NCI-H82 treated with DMSO at 0.1 percent for 48 hours (cell line): ENCODE measurements around the gene PEX19.
"Not testable (repeated sequence)": the region's sequence is repeated elsewhere in the genome, so short reads cannot be mapped to it uniquely, and the experiment has no call there.

Source experiments
- DNase-seq: peaks from one replicate; lab custom pipeline; 2025; ENCODE audit not compliant: unreplicated experiment; lab: John Stamatoyannopoulos, UW

The PEX19 gene, protein sequence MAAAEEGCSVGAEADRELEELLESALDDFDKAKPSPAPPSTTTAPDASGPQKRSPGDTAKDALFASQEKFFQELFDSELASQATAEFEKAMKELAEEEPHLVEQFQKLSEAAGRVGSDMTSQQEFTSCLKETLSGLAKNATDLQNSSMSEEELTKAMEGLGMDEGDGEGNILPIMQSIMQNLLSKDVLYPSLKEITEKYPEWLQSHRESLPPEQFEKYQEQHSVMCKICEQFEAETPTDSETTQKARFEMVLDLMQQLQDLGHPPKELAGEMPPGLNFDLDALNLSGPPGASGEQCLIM

DNA sequence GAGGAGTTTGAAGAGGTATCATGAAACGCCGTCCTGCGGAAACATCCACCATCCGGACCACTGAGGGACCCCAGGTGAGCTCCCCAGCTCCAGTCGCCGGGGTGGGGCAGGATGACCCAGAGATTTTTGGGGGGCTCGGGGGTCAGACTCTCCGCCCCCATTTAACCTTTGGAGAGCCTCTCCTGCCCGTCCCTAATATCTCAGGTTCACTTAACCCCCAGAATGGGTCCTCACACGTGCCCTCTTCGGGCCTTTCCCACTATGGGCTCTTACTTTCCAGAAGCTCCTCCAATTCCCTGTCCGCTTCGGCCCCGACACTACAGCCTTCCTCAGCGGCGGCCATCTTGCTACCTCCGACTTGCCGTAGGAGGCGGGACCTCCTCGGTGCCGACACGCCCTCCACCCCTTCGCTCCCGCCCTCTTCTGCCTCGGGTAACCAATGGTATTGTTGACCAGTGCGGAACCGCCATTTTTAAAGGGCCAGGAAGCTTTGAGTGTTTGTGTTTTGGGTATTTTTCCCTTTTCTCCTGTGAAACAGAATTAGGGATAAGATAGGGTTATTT, at the start of gene PEX19:
Gene PEX19 (minus strand): TSS at position 352 of the 563 bp plus-strand sequence. CDS start 9 bp downstream, at position 343.
- DNase-seq: peak; percentile 79

DNA sequence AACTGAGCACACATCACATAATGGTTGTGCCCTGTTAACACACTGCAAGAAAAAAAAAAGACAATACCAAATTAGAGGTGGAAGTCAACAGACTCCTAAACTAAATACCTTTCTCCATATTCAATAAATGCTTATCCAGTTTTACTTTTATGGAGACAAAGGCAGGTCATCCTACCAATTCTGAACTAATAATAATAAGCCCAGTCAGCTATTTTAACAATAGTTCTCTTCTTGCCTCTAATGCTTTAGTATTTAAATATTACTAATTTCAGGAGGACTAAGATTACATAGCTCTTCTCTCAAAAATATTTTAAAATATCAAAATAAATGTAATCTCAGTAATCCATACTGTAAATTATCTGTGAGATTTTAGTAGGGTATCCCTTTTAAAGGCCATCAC, 47.6 kb upstream of the PEX19 start:
- no peak for DNase-seq

DNA sequence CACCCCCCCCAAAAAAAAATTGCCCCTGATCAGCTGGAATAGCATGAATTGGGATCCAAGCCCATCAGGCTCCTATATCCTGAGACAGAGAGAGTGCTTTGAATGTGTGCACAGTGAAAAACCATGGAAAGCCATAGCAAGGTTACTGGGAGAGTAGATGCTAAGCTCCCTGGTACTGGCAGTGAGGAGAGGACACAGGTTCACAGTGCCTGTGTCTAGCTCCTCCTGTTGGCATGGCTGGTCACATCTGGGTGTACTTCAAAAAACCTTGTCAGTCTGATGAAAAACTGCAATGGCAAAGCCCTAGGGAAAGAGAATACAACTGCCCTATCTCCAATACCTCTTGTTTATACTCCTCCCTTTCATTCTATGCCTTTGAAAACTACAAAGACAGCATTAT, 45.2 kb upstream of the PEX19 start:
- no peak for DNase-seq

DNA sequence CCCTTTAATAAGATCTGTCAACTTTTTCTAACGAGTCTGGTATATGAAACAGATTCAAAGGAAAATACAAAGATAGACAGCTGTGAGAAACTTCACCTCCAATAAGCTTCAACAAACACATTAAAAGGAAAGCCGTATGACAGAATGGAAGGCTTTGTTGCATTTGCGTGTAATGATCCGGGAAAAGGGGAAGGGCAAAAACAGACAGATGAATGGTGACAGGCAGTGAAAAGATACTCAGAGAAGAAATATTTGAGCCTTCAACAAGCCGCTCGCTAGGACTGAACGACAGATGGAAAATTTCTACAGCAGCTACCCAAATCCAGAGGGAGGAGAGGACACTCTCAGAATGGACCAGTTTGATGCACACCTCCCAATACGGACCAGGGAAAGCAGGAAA, 43.3 kb upstream of the PEX19 start:
- no peak for DNase-seq

DNA sequence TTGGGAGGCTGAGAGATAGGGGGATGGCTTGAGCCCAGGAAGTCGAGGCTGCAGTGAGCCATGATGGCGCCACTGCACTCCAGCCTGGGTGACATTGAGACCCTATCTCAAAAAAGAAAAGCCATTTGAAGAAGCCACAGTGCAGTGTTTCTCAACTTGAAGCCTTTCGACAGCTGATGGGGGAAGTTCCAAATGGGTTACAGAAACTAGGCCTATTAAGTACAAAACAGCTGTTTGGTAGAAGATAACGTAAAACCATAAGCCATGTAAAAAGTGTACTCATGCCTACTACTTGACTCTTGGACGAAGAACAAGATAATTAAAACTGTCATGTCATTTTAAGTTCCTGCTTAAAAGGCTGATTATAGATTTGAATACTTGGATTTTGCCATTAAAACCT, 41.5 kb upstream of the PEX19 start:
- DNase-seq: no peak

DNA sequence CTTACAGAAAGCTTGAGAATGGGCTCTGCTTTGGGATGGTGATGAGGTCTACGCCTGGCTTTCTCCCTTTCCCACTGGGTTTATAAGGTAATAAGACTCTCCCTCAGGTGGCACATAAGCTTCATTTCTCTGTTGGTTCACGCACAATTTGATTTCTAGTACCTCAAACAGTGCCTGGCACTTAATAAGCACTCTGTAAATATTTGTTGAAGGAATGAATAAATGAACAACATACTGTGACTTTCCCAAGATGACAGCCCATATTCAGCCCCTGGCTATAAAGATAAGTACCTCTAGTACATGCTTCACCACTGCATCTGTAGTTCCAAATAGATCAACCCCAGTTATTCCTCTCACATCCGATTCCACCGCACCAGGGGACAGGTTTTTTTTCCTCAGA, 40.3 kb upstream of the PEX19 start:
- DNase-seq: no peak

DNA sequence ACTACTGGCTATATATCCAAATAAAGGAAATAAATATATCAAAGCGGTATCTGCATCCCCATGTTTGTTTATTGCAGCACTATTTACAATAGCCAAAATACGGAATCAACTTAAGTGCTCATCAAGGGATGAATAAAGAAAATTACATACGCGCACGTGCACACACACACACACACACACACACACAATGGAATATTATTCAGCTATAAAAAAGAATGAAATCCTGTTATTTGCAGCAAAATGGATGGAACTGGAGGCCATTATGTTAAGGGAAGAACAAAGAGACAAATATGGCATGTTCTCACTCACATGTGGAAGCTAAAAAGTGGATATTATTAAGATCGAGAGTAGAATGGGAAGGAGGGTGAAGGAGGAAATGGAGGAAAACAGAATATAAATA, 37.9 kb upstream of the PEX19 start:
- no peak for DNase-seq

DNA sequence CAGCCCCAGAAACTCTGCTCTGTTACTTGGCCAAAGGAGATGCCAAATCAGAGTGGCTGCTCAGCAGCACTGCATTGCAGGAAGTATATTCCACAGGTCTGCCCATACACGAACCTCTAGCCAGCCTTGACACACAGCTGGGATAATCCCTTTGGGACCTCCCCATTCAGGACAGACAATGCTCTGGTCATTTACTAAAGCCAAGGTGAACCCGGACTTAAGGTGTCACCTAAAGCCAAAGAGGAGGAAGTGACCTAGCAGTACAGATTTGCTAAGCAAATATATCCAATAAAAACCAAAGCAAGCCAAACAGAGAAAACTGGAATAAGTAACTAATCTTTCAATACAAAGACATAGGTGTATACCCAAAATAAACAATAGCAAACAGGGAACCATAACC, 30.4 kb upstream of the PEX19 start:
- no peak for DNase-seq

DNA sequence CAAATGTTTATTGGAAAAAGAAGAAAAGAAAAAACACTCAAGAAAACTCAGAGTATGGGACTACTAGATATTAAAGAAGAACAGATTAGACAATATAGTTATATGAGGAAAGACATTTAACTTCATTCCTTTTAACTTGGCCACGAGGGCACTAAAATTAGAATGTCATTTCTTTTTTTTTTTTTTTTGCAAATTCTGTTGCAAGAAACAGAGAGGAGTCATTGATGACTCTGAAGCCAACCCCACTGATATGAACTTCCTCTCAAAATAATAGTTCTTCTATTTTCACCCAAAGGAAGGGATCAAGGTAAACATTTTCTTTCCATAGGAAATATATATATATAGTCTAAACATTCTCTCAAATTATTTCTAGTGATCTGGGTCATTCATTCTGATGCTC, 24.6 kb upstream of the PEX19 start:
- no peak for DNase-seq

DNA sequence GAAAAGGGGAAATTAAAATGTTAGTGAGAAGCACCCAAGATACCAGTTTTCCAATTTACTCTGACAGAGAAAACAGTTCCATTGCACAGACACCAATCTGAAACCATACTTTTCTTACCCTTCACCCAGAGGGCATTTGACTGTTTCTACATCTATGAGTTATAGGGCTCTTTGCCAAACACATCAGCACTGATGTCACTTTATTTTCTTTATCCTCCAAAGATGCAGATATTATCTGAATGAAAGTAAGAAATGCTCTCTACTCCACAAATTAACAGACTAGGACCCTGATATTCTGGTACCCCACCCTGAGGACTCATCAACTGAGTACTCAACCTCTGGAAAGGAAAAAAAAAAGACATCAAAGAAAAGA, 24.2 kb upstream of the PEX19 start:
- no peak for DNase-seq

DNA sequence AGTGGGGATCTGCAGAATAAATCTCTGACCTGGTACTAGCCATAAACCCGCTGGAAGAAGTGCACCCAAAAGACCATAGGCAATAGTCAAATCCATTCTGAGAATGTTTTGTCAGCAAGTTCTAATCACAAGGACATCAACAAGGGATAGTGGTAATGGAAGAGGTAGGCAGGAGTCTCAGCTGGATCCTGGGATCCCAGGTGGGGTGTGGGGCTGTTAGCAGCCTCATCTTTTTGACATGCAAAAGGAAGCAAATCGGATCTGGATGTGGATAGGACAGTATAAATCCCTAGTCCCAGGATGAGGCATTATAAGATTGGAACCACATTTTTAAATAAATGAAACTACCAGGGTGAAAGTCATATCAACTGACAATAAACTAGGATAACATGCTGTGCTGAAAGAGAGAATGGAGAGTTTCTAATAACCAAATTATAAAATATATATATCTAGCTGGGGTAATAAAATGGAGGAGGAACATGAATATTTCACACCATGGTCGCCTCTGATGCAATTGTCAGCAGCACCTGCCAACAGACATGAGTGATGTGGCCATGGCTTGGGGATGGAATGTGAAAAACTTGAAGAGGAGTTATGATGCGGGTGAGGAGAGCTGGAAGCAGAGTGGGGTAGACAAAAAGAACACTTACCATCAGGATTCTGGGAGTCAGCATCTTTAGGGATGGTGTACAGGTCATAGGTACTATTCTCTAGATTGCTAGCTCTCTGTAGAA, 23.7 kb upstream of the PEX19 start:
- DNase-seq: no peak

DNA sequence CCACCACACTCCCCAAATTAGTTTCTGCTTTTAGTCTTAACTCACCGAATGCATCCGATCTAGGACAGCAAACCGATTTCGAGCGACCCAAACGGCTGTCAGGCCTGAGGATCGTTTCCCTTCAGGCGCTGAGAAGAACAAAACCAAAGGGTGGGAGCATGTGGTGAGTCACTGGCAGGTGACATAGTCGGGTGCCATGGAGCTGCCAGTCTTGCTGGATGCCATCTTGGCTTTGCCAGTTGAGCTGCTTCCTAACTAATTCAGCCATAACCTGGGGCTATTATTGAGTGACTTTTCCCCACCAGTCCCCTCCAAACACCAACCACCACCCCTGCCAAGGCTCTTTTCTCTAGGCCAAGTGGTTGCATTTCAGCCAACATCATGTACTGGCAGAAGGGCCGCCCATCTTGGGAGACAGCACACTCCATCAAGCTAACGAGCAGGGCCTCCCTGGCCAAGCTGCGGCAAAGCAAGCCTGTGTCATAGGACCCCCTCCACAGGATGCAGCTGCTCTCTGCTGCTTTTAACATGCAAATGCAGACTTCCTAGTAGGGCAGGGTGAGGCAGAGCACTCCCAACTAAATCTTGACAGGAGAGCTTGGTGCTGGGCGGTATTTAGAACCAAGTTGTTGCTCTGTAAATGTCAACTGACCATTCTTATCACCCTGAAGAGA, 22.3 kb upstream of the PEX19 start:
- no peak for DNase-seq

DNA sequence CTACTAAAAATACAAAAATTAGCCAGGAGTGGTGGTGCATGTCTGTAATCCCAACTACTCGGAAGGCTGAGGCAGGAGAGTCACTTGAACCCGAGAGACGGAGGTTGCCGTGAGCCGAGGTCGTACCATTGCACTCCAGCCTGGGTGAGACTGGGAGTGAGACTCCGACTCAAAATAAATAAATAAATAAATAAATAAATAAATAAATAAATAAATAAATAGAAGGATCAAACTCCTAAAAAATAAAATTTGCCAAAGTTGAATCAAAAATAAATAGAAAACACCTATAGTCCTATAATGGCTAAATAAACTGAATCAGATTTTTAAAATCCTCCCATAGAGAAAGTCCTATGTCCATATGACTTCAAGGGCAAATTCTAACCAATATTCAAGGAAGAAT, 15.2 kb upstream of the PEX19 start:
- no peak for DNase-seq

DNA sequence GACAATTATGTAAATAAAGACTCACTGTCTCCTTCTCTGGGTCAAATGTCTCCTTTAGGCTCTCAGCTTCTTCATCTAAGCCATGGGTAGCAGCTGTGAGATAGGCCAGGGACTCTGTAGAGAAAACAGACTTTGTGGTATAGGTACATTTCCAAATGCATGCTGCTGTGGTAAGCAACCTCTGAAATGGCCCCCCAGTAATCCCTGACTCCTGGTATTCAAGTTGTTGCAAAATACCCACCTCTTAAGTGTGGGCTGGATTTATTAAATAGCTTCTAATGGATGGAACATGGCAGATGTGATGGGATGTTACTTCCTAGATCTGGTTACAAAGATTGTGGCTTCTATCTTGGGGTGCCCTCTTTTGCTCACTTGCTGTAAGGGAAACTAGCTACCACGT, 11.1 kb upstream of the PEX19 start:
- no peak for DNase-seq

DNA sequence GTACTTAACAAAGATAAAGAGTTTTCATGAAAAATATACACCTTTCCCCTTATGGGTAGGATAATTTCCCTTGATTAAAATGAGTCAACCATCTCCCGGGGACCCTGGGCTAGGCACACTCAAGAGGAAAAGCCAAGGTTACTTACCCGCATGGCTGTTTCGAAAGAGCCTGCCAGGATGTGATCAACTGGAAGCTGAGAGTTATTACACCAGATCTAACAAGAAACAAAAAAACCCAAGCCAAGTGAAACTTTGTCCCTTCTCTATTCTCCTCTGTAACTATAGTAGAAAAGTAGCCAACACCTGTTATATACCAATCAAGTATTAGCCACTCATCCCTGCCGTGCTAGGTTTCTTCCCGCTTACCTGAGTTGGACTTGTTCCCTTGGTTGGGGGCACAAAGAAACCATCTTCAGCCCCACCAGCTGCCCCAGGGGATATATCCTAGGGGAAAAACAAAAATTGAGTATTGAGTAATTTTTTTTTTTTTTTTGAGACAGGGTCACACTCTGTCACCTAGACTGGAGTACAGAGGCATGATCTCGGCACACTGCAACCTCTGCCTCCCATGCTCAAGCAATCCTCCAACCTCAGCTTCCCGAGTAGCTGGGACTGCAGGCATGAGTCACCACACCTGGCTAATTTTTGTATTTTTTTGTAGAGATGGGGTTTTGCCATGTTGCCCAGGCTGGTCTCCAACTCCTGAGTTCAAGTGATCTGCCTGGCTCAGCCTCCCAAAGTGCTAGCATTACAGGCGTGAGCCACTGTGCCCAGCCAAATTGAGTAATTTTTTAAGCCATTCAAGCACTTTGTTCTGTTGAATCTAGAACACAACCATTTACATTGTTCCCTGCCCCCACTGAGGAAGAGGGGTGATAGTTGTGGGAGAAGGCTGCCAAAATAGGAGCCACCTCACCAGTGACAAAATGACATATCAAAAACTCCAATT, 8.4 kb upstream of the PEX19 start:
- no peak for DNase-seq

DNA sequence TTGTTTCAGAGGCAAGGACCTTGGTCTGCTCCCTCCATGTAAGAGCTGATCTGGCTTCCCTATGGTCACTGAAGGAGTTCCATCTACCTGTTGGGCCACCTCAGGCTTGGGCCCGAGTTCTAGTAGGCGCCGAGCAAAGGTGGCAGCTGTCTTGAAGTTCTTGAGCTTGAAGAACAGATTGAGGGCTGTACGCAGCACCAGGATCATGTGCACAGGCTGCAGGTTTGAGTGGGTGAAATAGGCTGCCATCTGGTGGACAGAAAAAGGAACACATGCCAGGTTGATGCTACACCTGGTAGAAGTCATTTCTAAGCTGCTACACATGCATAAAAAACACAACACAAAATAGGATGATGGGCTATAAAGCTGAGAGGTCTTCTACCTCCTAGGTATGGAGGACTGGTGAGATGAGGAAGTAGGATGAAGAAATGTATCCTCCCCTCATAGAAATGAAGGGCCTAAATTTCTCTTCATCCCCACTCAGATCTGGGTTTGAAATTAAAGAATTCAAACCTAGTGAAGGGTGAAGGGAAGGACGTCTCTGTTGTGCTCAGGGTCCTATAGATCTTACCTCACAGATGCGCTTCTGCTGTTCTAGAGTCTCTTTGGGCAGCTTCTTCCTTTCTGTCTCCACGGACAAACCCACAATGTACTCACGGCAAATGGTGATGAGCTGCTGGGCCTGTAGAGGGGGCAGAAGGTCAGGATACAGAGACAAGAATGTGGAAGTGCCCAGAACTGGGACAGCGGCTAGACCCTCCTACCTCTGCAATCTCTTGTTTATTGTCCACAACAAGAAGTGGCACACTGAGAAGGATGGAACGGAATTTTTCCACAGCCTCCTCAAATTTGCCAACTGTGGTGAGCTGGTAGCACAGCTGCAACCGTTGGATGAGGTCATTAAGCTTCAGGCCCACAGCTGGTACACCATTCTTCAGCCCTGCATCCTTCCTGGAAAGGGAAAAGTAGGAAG, 6.6 kb upstream of the PEX19 start:
- peak; percentile 67 for DNase-seq

DNA sequence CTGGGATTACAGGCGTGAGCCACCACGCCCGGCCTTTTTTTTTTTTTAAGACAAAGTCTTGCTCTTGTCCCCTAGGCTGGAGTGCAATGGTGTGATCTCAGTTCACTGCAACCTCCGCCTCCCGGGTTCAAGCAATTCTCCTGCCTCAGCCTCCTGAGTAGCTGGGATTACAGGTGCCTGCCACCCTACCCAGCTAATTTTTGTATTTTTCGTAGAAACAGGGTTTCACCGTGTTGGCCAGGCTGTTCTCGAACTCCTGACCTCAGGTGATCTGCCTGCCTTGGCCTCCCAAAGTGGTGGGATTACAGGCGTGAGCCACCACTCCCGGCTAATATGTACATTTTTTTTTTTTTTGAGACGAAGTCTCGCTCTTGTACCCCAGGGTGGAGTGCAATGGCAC, 2.8 kb upstream of the PEX19 start:
- DNase-seq: not testable (repeated sequence)

DNA sequence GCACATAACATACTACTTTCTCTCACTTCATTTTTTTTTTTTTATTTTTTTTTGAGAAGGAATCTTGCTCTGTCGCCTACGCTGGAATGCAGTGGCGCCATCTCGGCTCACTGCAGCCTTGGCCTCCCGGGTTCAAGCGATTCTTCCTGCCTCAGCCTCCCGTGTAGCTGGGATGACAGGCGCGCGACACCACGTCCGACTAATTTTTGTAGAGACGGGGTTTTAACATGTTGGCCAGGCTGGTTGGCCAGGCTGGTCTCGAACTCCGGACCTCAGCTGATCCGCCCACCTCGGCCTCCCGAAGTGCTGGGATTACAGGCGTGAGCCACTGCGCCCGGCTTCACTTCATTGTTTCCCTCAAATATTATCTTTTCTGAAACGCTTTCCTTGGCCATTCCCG, 573 bp upstream of the PEX19 start:
- DNase-seq: no peak

DNA sequence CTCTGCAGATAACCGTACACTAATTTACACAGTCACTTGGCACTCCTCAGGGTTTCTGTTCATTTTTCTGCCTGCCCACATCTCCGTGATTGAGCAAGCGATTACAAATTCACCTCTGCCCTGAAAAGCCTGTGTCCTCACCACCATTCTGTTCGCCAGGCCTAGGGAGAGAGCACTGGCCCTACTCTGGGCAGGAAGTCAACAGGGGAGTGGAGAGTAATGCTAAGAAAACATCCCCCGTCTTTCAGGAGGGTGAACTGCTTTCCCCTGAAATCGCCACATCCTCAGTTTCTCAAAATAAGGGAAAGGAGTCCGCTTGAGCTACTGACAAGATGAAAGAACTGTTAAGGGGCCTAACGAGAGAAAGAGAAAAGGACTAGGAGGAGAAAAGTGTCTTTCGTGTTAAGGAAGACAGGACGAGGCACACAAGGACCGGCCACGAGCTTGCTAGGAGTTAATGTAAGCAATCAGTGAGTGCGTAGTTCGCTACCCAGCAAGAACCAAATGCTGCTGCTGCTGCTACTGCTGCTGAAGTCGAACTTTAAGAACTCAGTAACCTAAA, 632 bp downstream of the PEX19 start:
- no peak for DNase-seq
